ENCODE data around the gene TTF2. TPM values are rescaled to one million over a fixed set of nuclear protein-coding genes. Genes with fewer than 3 reads are reported as not detected.

Gene TTF2
- total and polyA plus RNA-seq, 2 donors from 2014 or later, result 4.1 to 19.0 TPM

DNA sequence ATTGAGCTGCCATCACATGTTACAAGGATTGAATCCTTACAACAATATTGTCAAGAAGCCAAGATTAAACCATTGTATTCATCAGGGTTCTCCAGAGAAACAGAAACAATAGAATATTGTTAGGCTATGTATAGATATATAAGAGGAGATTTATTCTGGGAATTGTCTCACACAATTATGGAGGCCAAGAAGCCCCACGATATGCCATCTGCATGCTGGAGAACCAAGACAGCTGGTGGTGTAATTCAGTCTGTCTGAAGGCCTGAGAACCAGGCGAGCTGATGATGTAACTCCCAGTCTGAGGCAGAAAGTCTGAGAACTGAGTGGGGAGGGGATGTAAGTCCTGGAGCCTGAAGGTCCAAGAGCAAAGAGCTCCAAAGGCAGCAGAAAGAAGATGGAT is 14.5 kb upstream of the TTF2 start:
- Histone ChIP-seq H3K4me3 (ENCODE audit: low read length in 3 of 3) (no peak overlapping the region), H3K27ac (ENCODE audit: low read depth in 2 of 2, low read length in 2 of 2) (no peak overlapping the region), H3K27me3 (ENCODE audit: control insufficient read depth, insufficient read depth, low read length) (no peaks in the 10 kb centered on the region), H3K9me3 (ENCODE audit: control insufficient read depth in 2 of 3, insufficient read depth in 1 of 3, low read length in 3 of 3) (no peaks in the 10 kb centered on the region), H3K36me3 (ENCODE audit: control insufficient read depth in 2 of 3, insufficient read depth in 3 of 3, low read length in 3 of 3) (no peaks in the 10 kb centered on the region), H3K4me1 (ENCODE audit: control insufficient read depth in 2 of 3, insufficient read depth in 2 of 3, low read depth in 1 of 3, low read length in 3 of 3) (no peaks in the 10 kb centered on the region), H3K9ac (ENCODE audit: low read length in 3 of 3) (no peak overlapping the region)
- TF ChIP-seq, protein P1, sequence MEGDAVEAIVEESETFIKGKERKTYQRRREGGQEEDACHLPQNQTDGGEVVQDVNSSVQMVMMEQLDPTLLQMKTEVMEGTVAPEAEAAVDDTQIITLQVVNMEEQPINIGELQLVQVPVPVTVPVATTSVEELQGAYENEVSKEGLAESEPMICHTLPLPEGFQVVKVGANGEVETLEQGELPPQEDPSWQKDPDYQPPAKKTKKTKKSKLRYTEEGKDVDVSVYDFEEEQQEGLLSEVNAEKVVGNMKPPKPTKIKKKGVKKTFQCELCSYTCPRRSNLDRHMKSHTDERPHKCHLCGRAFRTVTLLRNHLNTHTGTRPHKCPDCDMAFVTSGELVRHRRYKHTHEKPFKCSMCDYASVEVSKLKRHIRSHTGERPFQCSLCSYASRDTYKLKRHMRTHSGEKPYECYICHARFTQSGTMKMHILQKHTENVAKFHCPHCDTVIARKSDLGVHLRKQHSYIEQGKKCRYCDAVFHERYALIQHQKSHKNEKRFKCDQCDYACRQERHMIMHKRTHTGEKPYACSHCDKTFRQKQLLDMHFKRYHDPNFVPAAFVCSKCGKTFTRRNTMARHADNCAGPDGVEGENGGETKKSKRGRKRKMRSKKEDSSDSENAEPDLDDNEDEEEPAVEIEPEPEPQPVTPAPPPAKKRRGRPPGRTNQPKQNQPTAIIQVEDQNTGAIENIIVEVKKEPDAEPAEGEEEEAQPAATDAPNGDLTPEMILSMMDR (IDR thresholded peaks at IDR 0.05; ENCODE audit: borderline replicate concordance, extremely low read depth, insufficient read depth), result no peak
- intact Hi-C loops (cut with DNase I), result no loop called here
- DNase-seq (no peak), FAIRE-seq (no peak)

DNA sequence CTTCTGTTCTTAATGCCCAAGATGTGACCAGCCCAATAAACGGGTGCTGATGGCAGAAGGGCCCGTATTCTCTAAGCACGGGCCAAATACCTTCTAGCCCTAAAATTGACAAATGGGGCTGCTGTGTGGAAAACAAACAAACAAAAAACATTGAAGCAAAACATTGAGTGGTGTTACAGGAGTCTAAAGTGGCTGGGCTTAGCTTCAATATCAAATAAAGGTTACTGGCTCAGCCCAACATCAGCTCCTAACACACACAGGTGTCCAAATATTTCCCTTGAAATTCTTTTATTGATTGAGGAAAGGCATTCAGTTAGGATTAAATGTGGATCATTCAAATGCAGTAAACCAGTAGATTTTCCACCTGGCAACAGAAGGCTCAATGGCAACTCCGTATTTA is 13.3 kb upstream of the TTF2 start:
- H3K9me3 ChIP-seq (ENCODE audit: control insufficient read depth in 2 of 3, insufficient read depth in 1 of 3, low read length in 3 of 3), result no peaks in the 10 kb centered on the region
- FAIRE-seq (no peak), DNase-seq (peak in 1 of 5 donors; percentile 45)
- H3K36me3 ChIP-seq (ENCODE audit: control insufficient read depth in 2 of 3, insufficient read depth in 3 of 3, low read length in 3 of 3), result no peaks in the 10 kb centered on the region
- H3K27me3 ChIP-seq (ENCODE audit: control insufficient read depth, insufficient read depth, low read length), result no peaks in the 10 kb centered on the region
- no peak overlapping the region for H3K4me3 ChIP-seq (ENCODE audit: low read length in 3 of 3)
- no peak overlapping the region for H3K27ac ChIP-seq (ENCODE audit: low read depth in 2 of 2, low read length in 2 of 2)
- no peak overlapping the region for H3K9ac ChIP-seq (ENCODE audit: low read length in 3 of 3)
- no peaks in the 10 kb centered on the region for H3K4me1 ChIP-seq (ENCODE audit: control insufficient read depth in 2 of 3, insufficient read depth in 2 of 3, low read depth in 1 of 3, low read length in 3 of 3)
- TF ChIP-seq, protein P1 (IDR thresholded peaks at IDR 0.05; ENCODE audit: borderline replicate concordance, extremely low read depth, insufficient read depth), result no peak
- intact Hi-C loops (cut with DNase I), result no loop called here

DNA sequence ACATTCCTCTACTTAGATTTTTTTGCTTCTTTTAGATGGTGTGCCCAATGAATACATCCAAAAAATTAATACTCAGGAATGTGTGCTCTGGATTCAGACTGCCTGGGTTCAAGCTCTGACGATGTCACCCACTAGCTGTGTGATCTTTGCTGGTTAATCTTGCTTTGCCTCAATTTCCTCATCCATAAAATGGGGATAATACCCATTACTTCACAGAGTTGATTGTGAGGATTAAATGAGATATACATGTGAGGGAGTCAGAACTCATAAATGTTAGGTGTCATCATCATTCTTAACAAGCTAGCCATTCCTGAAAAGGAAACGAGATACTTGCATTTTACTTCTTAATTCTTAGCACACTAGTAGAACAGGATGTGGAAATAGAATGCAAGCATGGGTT is 12.9 kb upstream of the TTF2 start:
- Histone ChIP-seq H3K27ac (ENCODE audit: low read depth in 2 of 2, low read length in 2 of 2) (no peak overlapping the region), H3K36me3 (ENCODE audit: control insufficient read depth in 2 of 3, insufficient read depth in 3 of 3, low read length in 3 of 3) (no peaks in the 10 kb centered on the region), H3K27me3 (ENCODE audit: control insufficient read depth, insufficient read depth, low read length) (no peaks in the 10 kb centered on the region), H3K9ac (ENCODE audit: low read length in 3 of 3) (no peak overlapping the region), H3K4me3 (ENCODE audit: low read length in 3 of 3) (no peak overlapping the region), H3K4me1 (ENCODE audit: control insufficient read depth in 2 of 3, insufficient read depth in 2 of 3, low read depth in 1 of 3, low read length in 3 of 3) (no peaks in the 10 kb centered on the region), H3K9me3 (ENCODE audit: control insufficient read depth in 2 of 3, insufficient read depth in 1 of 3, low read length in 3 of 3) (no peaks in the 10 kb centered on the region)
- intact Hi-C loops (cut with DNase I), result no loop called here
- TF ChIP-seq, protein P1 (IDR thresholded peaks at IDR 0.05; ENCODE audit: borderline replicate concordance, extremely low read depth, insufficient read depth), result no peak
- DNase-seq, result no peak
- no peak for FAIRE-seq

DNA sequence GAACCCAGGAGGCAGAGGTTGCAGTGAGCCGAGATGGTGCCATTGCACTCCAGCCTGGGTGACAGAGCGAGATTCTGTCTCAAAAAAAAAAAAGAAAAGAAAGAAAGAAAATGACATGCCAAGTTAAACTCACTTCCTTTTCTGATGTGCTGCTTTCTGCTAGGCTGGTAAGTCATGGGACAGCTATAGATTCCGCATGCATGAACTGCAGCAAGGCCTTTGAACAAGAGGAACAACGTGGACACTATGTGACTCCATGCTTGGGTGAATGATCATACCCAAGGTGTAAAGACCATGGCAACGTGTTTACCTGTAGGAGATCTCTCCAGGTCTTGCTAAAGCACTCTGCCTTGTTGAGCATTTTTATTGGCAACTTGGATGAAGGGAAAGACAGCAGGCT is 10.3 kb upstream of the TTF2 start:
- DNase-seq (no peak), FAIRE-seq (no peak)
- TF ChIP-seq, protein P1 (IDR thresholded peaks at IDR 0.05; ENCODE audit: borderline replicate concordance, extremely low read depth, insufficient read depth), result no peak
- H3K27ac ChIP-seq (ENCODE audit: low read depth in 2 of 2, low read length in 2 of 2), result no peak overlapping the region
- intact Hi-C loops (cut with DNase I), result loop anchor here (5.0 kb wide), 1 partner anchor 308 kb away; no protein-coding TSS in a partner anchor
- no peak overlapping the region for H3K4me3 ChIP-seq (ENCODE audit: low read length in 3 of 3)
- H3K4me1 ChIP-seq (ENCODE audit: control insufficient read depth in 2 of 3, insufficient read depth in 2 of 3, low read depth in 1 of 3, low read length in 3 of 3), result no peaks in the 10 kb centered on the region
- H3K36me3 ChIP-seq (ENCODE audit: control insufficient read depth in 2 of 3, insufficient read depth in 3 of 3, low read length in 3 of 3), result no peaks in the 10 kb centered on the region
- no peaks in the 10 kb centered on the region for H3K27me3 ChIP-seq (ENCODE audit: control insufficient read depth, insufficient read depth, low read length)
- no peak overlapping the region for H3K9ac ChIP-seq (ENCODE audit: low read length in 3 of 3)
- H3K9me3 ChIP-seq (ENCODE audit: control insufficient read depth in 2 of 3, insufficient read depth in 1 of 3, low read length in 3 of 3), result no peaks in the 10 kb centered on the region
